Activated CD4-positive, CD25-positive, alpha-beta regulatory T cell treated with anti-CD3 and anti-CD28 coated beads, Interleukin-2, amount 50 U/mL, for 24 hours (primary cell): Measurements from ENCODE around the gene ZNF785.
"Not testable (repeated sequence)": the region's sequence is repeated elsewhere in the genome, so short reads cannot be mapped to it uniquely, and the experiment has no call there.

Experiments
- ATAC-seq, 2 donors: fragments of 150-1000 bp; cut with Tn5 transposase; one replicate each; pipeline ENCODE4 v1.10.0; 2021; ENCODE audit warnings: mild to moderate bottlenecking in 1 of 2, moderate library complexity in 1 of 2

Gene ZNF785

DNA sequence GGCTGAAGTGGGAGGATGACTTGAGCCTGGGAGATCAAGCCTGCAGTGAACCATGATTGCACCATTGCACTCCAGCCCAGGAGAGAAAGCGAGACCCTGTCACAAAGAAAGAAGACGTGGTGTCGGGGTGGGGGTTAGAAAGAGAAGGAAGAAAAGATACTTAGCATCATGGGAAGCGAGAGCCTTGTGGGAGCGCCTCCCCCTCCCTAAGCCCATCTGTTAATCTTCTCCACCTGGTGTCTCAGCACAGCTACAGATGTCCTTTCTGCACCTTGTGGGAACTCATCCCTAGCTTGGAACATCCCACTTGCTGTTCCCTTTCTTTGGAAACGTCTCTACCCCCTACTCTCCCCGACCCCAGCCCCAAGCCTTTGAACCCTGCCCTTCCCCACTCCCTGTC is 20.0 kb downstream of the ZNF785 start:
- ATAC-seq: no peak

- no peak for ATAC-seq
Measured at GRCh38 chr16:30562021-30562420, 23.5 kb downstream of the ZNF785 start.

- no peak for ATAC-seq
Measured at GRCh38 chr16:30561089-30561816, 24.2 kb downstream of the ZNF785 start.

DNA sequence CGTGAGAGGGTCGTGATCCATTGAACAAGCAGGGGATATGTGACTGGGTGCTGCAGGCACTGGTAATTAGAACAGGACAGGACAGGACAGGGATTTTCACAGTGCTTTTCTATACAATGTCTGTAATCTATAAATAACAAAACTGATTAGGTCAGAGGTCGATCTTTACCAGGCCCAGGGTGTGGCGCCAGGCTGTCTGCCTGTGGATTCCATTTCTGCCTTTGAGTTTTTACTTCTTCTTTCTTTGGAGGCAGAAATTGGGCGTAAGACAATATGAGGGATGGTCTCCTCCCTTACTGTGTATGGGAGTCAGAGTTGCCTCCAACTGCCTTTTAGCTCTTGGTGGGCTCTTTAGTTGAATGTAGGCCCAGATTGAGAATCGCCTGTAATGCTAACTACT is 25.8 kb downstream of the ZNF785 start:
- ATAC-seq: no peak

DNA sequence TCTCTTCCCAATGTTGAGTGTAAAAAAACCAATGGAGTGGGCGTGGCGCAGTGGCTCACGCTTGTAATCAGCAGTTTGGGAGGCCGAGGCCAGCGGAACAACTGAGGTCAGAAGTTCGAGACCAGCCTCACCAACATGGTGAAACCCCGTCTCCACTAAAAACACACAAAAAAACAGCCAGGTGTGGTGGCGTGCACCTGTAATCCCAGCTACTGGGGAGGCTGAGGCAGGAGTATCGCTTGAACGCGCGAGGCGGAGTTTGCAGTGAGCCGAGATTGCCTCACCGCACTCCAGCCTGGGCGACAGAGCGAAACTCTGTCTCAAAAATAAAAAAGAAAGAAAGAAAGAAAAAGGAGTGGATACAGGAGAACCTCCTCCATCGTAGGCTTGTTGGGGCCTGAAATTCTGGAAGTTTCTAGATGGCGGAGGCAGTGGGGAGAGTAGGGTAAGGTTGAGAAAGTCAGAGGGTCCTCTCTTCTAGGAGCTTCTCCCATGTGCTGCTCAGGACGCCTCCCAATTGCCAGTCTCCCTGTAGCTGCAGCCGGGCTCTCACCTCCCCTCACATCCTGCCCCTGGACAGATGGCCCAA is 26.6 kb downstream of the ZNF785 start:
- no peak for ATAC-seq

DNA sequence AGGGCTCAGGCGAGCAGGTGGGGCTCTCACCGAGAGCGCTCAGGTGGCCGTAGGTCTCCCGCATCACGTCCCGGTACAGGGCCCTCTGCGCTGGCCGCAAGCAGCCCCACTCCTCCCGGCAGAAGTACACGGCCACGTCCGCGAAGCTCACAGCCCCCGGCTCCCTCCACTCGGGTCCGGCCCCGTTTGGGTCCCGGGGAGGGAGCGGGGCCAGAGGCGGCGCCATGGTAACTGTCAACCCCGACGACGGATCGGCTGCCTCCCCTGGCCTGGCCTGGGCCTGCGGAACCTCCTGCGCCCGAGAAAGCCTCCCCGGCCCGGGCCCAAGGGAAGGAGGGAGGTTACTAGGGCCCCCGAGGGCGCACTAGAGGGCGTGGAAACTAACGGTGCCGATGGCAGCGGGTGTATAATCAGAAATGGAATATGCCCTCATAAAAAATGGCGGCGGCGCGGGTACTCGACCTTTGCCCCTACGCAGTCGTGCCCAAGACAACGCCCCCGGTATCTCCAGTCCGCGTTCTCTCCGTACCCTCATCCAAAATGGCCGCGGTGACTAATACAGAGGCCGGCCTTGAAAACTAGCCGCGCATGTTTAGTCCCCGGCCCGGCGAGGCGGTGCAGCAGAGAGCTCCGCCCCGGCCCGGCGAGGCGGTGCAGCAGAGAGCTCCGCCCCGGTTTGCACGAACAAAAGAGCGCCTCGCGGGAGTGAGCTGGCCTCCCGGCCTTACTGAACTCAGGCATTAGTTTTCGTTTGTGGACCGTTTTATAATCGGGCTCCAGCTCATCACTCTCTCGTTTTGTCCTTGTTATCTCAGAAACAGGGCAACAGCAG is 27.3 kb downstream of the ZNF785 start, which contains the start of gene ZNF764:
Gene ZNF764 (minus strand): TSS at position 418 of the 832 bp plus-strand sequence. CDS start 192 bp downstream, at position 226.
- peak; percentile 94 to 97 for ATAC-seq

- ATAC-seq: no peak
Measured at GRCh38 chr16:30557707-30557956, 27.9 kb downstream of the ZNF785 start.

- no peak for ATAC-seq
Measured at GRCh38 chr16:30556125-30556473, 29.4 kb downstream of the ZNF785 start.

DNA sequence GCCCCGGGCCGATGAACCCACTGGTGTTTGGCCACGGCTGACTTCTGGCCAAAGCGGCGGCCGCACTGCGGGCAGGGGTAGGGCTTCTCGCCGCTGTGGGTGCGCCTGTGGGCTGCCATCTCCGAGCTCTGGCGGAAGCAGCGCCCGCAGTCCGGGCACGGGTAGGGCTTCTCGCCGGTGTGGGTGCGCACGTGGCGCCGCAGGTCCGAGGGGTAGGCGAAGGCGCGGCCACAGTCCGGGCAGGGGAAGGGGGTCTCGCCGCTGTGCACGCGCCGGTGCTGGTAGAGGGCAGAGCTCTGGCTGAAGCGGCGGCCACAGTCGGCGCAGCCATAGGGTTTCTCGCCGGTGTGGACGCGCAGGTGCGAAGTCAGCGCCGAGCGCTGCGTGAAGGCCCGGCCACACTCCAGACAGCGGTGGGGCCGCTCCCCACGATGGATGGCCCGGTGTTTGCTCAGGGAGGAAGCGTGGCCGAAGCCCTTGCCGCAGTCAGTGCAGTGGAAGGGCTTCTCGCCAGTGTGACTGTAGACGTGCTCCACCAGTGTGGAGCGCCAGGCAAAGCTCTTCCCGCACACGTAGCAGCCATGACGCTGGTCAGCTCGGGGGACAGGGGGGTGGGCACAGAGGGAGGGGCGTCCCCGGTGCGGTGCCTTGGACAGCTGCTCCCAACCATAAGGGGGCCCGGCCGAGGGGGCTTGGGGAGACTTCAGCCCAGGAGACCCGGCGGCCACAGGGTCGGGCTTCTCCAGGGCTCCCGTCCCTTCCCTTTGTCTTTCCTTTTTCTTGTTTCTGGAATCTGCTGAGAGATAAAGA is 30.0 kb downstream of the ZNF785 start:
- ATAC-seq: no peak

DNA sequence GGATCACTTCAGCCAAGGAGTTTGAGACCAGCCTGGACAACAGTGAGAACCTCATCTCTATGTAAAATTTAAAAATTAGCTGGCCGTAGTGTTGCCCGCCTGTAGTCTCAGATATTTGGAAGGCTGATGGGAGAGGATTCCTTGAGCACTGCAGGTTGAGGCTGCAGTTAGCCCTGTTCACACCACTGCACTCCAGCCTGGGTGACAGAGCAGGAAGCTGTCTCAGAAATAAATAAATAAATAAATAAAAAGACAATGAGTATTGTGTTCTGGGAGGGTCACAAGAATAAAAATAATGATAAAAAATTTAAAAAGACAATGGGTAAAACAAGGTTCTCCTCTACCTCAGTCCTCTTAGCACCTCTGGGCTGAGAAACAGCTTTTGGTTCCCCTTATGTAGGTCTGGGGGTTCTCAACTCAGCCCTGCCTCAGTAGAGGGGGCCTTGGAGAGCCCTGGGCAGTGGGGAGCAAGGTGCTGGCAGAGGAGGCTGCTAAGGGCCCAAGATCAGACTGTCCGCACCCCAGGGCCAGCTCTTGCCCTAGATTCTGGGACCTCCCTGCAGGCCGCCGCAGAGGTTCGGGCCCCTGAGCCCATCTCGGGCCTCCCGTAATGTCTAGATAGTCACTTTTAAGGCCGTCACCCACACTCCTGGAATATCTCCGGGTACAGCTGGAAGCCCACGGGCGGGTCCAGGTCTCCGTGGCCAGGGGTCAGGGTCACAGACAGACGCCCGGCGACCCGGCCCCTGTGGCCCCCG is 30.8 kb downstream of the ZNF785 start:
- ATAC-seq: no peak

DNA sequence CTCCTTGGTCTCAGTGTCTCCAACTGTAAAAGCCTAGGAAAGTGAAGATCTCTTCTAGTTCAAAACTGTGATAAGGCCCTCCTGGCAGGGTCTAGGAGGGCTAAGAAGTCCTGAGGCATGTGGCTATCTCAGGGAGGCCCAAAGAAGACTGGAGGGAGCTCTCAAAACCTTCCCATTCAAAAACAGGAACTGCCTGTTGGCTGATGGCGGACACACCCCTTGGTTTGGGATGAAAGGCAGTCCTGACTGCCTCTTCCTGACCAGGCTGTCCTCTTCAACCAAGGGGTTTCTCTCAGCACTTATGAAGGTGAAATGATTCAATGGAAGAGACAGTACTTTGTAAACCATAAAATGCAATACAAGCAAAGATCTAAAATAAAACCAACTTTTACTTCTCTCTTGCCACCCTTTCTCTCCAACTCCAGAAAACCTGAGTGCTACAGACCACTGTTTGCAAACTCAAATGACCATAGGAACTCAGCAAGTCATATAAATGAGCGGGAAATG is 32.1 kb downstream of the ZNF785 start:
- ATAC-seq: no peak

DNA sequence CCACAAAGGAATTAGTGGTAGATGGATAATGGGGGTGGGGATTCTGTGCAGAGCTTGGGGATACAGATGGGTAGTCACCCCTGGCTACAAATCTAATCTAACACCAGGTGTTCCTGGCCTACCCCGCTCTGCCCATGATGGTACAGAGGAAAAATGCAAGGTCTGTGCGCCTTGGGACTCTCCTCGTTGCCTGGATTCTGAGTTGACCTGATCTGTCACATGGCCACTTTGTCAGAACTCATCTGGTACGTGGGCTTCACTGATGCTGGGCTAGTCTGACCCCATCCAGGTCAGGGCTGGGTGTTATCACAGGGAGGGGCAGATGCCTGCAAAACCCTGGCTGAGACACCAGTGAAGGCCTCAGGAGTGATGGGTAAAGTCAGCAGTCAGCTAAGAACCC is 32.5 kb downstream of the ZNF785 start:
- no peak for ATAC-seq

DNA sequence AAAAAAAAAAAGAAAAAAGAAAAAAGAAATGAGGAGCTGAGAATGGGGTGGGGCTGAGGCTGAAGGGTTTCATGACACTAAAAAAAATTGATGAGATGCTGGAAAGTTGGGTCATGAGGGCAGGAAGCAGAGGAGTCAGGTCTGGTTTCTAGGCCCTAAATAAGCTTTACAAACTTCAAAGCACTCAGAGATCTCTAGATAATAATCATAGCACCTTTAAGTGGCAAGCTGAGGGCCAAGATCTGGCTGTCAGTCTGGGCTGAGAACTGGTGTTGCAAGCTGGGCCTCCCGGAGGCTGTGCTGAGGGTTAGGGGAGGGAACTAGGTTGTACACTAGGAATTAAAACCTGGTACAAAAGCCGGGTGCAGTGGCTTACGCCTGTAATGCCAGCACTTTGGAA is 33.7 kb downstream of the ZNF785 start:
- peak; percentile 91 to 93 for ATAC-seq

GRCh38 chr16:30548416-30549253 is 36.9 kb downstream of the ZNF785 start:
- no peak for ATAC-seq

DNA sequence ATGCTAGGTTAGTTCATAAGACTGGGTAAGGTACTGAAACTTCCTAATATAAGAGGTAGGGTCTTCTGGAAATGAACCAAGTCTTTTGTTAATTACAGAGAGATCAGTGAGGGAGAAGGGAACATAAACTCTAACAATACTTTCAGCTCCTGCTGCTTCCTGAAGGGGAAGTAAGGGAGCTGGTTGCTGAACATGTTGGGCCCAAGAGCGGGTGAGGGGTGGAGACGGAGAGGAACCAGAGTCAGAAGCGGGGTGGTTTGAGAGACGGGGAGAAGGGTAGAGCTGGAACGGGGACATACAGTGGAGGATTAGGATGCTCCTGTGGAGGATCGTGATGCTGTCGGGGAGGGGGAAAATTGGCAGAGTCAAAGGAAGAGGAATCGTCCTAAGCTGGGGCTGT is 39.4 kb downstream of the ZNF785 start:
- no peak for ATAC-seq

DNA sequence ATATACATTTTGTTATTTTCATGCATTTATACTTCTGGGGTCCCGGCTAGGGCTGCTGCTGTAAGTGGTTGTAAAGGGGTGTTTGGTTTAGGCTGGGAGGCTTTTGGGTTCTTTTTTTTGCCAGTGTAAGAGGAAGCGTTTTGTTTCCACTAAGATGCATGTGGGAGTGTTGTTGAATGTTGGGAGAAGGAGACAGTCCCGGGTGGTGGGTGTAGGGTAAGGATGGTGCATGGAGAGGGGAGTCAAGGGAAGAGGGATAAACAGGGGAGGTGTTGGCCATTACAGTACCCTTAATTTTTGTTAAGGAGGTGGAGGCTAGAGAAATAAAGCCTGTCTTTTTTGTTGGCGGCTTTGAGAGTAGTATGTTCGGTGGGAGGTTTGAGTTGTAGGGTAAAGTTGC is 42.4 kb downstream of the ZNF785 start:
- ATAC-seq: no peak

GRCh38 chr16:30541502-30542329 is 43.8 kb downstream of the ZNF785 start:
- ATAC-seq: no peak

- ATAC-seq: not testable (repeated sequence)
Measured at GRCh38 chr16:30540916-30541464, 44.5 kb downstream of the ZNF785 start.

- not testable (repeated sequence) for ATAC-seq
Measured at GRCh38 chr16:30539986-30540526, 45.4 kb downstream of the ZNF785 start.
